Esophagus squamous epithelium (tissue), 4 donors: ENCODE measurements around the gene STPG1.
A peak's percentile ranks its signal among the peaks of the same experiment; 100 is the strongest.

Experiments used
- POLR2A ChIP-seq, 4 donors: fragments of 450-650 bp; IDR thresholded peaks; one replicate each; pipeline ENCODE4 v1.6.1; 2017; ENCODE audit warnings: antibody characterized with exemption in 4 of 4, mild to moderate bottlenecking in 4 of 4, moderate library complexity in 3 of 4
- TF ChIP-seq, protein P1 (sequence below), 6 experiments: fragments of 450-650 bp in 4 of 6; fragments of 200-600 bp in 2 of 6; sonication (generic) in 2 of 6; IDR thresholded peaks; one replicate each; pipeline ENCODE4 v1.5.1; 2016 to 2019; ENCODE audit warnings: antibody characterized with exemption in 6 of 6, mild to moderate bottlenecking in 4 of 6, moderate library complexity in 4 of 6

DNA sequence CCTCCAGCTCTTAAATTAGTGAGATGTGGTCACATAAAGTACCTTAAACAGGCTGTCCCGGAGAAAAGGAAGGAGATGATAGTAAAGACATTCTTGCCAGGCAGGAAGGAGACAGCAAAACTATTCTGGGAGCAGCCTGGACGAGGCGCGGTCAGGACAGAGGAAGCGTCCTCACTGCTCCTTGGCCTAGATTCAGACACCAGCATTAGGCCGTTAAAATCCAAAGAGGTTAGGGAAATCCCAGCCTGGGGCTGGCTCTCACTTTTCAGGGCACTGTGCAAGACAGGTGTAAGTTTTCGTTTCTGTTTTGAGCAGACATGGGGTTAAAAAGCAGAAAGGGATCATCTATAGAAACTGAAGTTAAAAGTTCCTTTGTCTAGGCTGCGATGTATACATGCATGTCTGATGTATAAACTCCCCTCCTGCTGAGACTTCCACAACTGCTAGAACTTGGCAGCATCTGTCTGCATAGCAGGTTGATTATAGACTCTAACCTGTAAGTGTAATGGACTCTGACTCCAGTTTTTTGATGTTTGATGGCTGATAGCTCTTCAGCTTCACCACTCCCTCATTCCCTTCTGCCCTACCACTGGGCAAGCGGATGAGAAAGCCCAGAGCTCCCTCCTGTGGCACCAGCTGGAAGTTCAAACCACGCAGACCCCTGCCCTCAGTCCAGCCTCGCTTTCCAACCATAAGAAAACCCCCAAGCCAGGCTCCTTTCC lies 21.5 kb downstream of the STPG1 start:
- TF ChIP-seq, protein P1, sequence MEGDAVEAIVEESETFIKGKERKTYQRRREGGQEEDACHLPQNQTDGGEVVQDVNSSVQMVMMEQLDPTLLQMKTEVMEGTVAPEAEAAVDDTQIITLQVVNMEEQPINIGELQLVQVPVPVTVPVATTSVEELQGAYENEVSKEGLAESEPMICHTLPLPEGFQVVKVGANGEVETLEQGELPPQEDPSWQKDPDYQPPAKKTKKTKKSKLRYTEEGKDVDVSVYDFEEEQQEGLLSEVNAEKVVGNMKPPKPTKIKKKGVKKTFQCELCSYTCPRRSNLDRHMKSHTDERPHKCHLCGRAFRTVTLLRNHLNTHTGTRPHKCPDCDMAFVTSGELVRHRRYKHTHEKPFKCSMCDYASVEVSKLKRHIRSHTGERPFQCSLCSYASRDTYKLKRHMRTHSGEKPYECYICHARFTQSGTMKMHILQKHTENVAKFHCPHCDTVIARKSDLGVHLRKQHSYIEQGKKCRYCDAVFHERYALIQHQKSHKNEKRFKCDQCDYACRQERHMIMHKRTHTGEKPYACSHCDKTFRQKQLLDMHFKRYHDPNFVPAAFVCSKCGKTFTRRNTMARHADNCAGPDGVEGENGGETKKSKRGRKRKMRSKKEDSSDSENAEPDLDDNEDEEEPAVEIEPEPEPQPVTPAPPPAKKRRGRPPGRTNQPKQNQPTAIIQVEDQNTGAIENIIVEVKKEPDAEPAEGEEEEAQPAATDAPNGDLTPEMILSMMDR (IDR thresholded peaks at IDR 0.05) = peak; percentile 69 to 90 (median 85)
- no peak for TF ChIP-seq POLR2A (IDR thresholded peaks at IDR 0.05)
